ENCODE results near the gene ZNF536.

GRCh38 chr19:30328096-30328495, 44.1 kb upstream of the ZNF536 start:
- TF ChIP-seq POLR2AphosphoS5 (IDR thresholded peaks at IDR 0.05; ENCODE audit: insufficient read depth, low read depth, low read length) (no peak), CTCF (IDR thresholded peaks at IDR 0.05; ENCODE audit: extremely low read depth in 1 of 2, insufficient read depth in 1 of 2, low read depth in 1 of 2, low read length in 2 of 2) (no peak), MYC (IDR thresholded peaks at IDR 0.05; ENCODE audit: low read depth, low read length) (no peak), POLR2A (IDR thresholded peaks at IDR 0.05; ENCODE audit: low read depth, low read length) (no peak), JUN (IDR thresholded peaks at IDR 0.05; ENCODE audit: borderline replicate concordance, insufficient read depth, insufficient read length, low read depth) (no peak), FOS (IDR thresholded peaks at IDR 0.05; ENCODE audit: borderline replicate concordance, insufficient read depth, low read length) (no peak), EZH2 (IDR thresholded peaks at IDR 0.05; ENCODE audit: borderline replicate concordance, low read depth, low read length, severe bottlenecking) (no peak), MAX (IDR thresholded peaks at IDR 0.05; ENCODE audit: insufficient read depth, insufficient read length) (no peak)
